Panc1 (cell line): ENCODE measurements around the gene CTAGE1. TPM values are rescaled to one million over a fixed set of nuclear protein-coding genes. Genes with fewer than 3 reads are reported as not detected.

Experiments
- ATAC-seq: fragments of 200-7000 bp; cut with Tn5 transposase; 2 replicates; pipeline ENCODE4 v1.9.1; 2020; ENCODE audit warnings: mild to moderate bottlenecking, moderate library complexity
- BruUV-seq: library from RNA; stranded (reverse); fragments of 400-500 nt; replicated peaks from 2 replicates; lab custom pipeline; 2021; lab: Mats Ljungman, UMichigan
- CTCF ChIA-PET: fragments of 300-600 bp; sonication (Branson Sonifier 250); formaldehyde crosslinking; loops from one replicate; lab custom pipeline; 2022; ENCODE audit warnings: antibody characterized with exemption; lab: Charles Lee
- POLR2A ChIA-PET: fragments of 300-600 bp; sonication (Branson Sonifier 250); formaldehyde crosslinking; loops from one replicate; lab custom pipeline; 2022; ENCODE audit warnings: antibody characterized with exemption; lab: Charles Lee
- DNase-seq: peaks from one replicate; pipeline ENCODE4 v3.0.0-alpha.2; 2010; ENCODE audit warnings: low read depth, low spot score
- H3K27ac ChIP-seq: 2 replicates; pipeline ENCODE4 v1.5.1; 2011; ENCODE audit warnings: mild to moderate bottlenecking, low read length, inconsistent platforms
- H3K27me3 ChIP-seq: fragments of 200-500 bp; sonication (Bioruptor generic); 2 replicates; pipeline ENCODE4 v1.6.0; 2014; ENCODE audit warnings: low read length, inconsistent platforms; ENCODE audit not compliant: control insufficient read depth, insufficient read depth
- H3K36me3 ChIP-seq: fragments of 200-500 bp; sonication (Bioruptor generic); 2 replicates; pipeline ENCODE4 v1.5.1; 2014; ENCODE audit warnings: inconsistent platforms, mild to moderate bottlenecking, low read length, moderate library complexity; ENCODE audit not compliant: control insufficient read depth, insufficient read depth
- H3K4me1 ChIP-seq: 2 replicates; pipeline ENCODE4 v1.5.1; 2011; ENCODE audit warnings: inconsistent platforms, mild to moderate bottlenecking, low read length, moderate library complexity; ENCODE audit not compliant: control insufficient read depth, insufficient read depth
- H3K4me3 ChIP-seq, 2 experiments: 2 replicates each; pipeline ENCODE4 v1.5.1; 2011 to 2012; ENCODE audit warnings: low read depth in 2 of 2, low read length in 2 of 2, mild to moderate bottlenecking in 2 of 2, inconsistent platforms in 1 of 2, moderate library complexity in 1 of 2
- H3K9me3 ChIP-seq: fragments of 200-500 bp; sonication (Bioruptor generic); 2 replicates; pipeline ENCODE4 v1.5.1; 2014; ENCODE audit warnings: low read depth, mild to moderate bottlenecking, inconsistent platforms, low read length, moderate library complexity; ENCODE audit not compliant: control insufficient read depth, insufficient read depth
- POLR2AphosphoS5 ChIP-seq: IDR thresholded peaks from 2 replicates; pipeline ENCODE4 v1.6.1; 2012; ENCODE audit warnings: mild to moderate bottlenecking, low read depth, low read length, moderate library complexity
- SIN3A ChIP-seq: IDR thresholded peaks from 2 replicates; pipeline ENCODE4 v1.6.1; 2012; ENCODE audit warnings: low read depth, mild to moderate bottlenecking, low read length, moderate library complexity, borderline replicate concordance; ENCODE audit not compliant: insufficient read depth
- TCF7L2 ChIP-seq: IDR thresholded peaks from 2 replicates; pipeline ENCODE4 v1.6.1; 2011; ENCODE audit warnings: mild to moderate bottlenecking, low read depth, low read length, inconsistent platforms
- in situ Hi-C: cut with HindIII; loops from 2 replicates; pipeline ENCODE4 v1.10.0; 2016; ENCODE audit warnings: low sequenced_read_pairs, low pct_unique_long_range_greater_than_20kb
- intact Hi-C: fragments of 100-400 bp; cut with micrococcal nuclease; formaldehyde crosslinking; loops from one replicate; pipeline ENCODE4 v1.10.0; 2022; ENCODE audit not compliant: unreplicated experiment
- total RNA-seq: library from RNA; stranded (reverse); gene quantifications from one replicate; pipeline ENCODE4 v1.2.1, GENCODE V29; 2021; ENCODE audit not compliant: unreplicated experiment
- TF ChIP-seq, protein P1 (sequence below), 2 experiments: IDR thresholded peaks; 2 replicates each; pipeline ENCODE4 v1.6.1; 2011 to 2012; ENCODE audit warnings: low read depth in 2 of 2, control low read depth in 1 of 2, low read length in 1 of 2, mild to moderate bottlenecking in 1 of 2, moderate library complexity in 1 of 2; ENCODE audit not compliant: insufficient read depth in 1 of 2
- TF ChIP-seq, protein P2 (sequence below): fragments of 450-650 bp; IDR thresholded peaks from 2 replicates; pipeline ENCODE4 v1.5.1; 2017; ENCODE audit warnings: mild to moderate bottlenecking

CTAGE1 gene
- total RNA-seq, 1 experiment from 2014 or later, result not detected

DNA sequence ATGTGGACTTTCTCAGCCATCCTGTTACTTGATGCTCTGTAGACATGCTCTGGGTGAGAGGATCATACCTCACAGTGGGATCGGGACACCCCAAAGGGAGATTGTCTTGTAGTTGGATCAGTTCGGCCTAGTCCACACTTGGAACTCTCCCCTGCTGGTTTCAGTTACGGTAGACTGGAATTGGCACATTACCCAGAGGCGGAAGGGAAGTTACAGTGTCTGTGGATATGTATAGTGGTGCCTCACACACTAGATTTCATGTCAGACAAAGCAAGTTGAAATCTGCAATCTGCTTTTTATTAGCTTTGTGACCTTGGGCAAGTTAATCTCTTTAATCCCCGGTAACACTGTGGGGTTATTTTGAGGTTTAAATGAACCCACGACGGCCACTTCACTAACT, 16.2 kb upstream of the CTAGE1 start:
- no TSS peak for BruUV-seq
- intact Hi-C loops, result no loop called here
- in situ Hi-C loops, result no loop called here

DNA sequence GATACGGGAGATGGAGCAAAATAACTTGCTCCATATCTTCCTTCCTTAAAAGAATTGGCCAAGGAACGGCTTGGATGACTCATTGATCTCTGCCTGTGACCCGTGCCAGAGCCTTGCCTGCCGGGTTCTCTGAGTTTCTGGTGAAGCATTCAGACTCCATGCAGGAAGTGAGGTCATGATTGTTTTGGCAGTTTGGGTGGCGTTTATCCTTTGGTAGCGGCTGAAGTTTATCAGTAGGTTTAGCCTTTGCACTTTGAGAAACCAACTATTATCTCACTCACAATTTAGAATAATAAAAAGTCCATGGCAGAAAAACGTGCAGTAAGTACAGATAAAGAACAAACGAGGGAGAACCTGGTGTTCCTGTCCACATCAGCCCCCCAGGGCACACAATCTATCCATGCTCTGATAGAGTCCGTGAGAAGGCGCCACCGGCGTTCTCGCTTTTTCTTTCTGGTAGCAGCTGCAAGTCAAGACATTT, 15.0 kb upstream of the CTAGE1 start:
- no peak for ATAC-seq
- TF ChIP-seq POLR2AphosphoS5, result no peak
- TF ChIP-seq, protein P1, sequence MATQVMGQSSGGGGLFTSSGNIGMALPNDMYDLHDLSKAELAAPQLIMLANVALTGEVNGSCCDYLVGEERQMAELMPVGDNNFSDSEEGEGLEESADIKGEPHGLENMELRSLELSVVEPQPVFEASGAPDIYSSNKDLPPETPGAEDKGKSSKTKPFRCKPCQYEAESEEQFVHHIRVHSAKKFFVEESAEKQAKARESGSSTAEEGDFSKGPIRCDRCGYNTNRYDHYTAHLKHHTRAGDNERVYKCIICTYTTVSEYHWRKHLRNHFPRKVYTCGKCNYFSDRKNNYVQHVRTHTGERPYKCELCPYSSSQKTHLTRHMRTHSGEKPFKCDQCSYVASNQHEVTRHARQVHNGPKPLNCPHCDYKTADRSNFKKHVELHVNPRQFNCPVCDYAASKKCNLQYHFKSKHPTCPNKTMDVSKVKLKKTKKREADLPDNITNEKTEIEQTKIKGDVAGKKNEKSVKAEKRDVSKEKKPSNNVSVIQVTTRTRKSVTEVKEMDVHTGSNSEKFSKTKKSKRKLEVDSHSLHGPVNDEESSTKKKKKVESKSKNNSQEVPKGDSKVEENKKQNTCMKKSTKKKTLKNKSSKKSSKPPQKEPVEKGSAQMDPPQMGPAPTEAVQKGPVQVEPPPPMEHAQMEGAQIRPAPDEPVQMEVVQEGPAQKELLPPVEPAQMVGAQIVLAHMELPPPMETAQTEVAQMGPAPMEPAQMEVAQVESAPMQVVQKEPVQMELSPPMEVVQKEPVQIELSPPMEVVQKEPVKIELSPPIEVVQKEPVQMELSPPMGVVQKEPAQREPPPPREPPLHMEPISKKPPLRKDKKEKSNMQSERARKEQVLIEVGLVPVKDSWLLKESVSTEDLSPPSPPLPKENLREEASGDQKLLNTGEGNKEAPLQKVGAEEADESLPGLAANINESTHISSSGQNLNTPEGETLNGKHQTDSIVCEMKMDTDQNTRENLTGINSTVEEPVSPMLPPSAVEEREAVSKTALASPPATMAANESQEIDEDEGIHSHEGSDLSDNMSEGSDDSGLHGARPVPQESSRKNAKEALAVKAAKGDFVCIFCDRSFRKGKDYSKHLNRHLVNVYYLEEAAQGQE (IDR thresholded peaks at IDR 0.05; ENCODE audit: insufficient read depth in 1 of 2, low read depth in 2 of 2, low read length in 1 of 2), result no peak
- no peak for TF ChIP-seq SIN3A
- in situ Hi-C loops, result no loop called here
- Histone ChIP-seq H3K9me3 (no peaks in the 10 kb centered on the region), H3K4me3 (no peak overlapping the region), H3K36me3 (no peaks in the 10 kb centered on the region; the same call in 1 of the 2 replicates), H3K4me1 (no peaks in the 10 kb centered on the region), H3K27me3 (no peaks in the 10 kb centered on the region), H3K27ac (no peak overlapping the region)
- no peak for DNase-seq
- POLR2A ChIA-PET, result no interaction called here
- BruUV-seq, result no TSS peak
- intact Hi-C loops, result no loop called here
- CTCF ChIA-PET, result no interaction called here

More for the DNA sequence above, 16.2 kb upstream of the CTAGE1 start:
- ChIA-PET POLR2A (no interaction called here), CTCF (no interaction called here)
- H3K4me3 ChIP-seq, result no peak overlapping the region
- DNase-seq, result no peak
- ATAC-seq, result no peak
- no peaks in the 10 kb centered on the region; the same call in 1 of the 2 replicates for H3K36me3 ChIP-seq
- H3K9me3 ChIP-seq, result no peaks in the 10 kb centered on the region
- no peaks in the 10 kb centered on the region for H3K27me3 ChIP-seq
- TF ChIP-seq SIN3A (no peak), TCF7L2 (no peak), POLR2AphosphoS5 (no peak)
- TF ChIP-seq, protein P2, sequence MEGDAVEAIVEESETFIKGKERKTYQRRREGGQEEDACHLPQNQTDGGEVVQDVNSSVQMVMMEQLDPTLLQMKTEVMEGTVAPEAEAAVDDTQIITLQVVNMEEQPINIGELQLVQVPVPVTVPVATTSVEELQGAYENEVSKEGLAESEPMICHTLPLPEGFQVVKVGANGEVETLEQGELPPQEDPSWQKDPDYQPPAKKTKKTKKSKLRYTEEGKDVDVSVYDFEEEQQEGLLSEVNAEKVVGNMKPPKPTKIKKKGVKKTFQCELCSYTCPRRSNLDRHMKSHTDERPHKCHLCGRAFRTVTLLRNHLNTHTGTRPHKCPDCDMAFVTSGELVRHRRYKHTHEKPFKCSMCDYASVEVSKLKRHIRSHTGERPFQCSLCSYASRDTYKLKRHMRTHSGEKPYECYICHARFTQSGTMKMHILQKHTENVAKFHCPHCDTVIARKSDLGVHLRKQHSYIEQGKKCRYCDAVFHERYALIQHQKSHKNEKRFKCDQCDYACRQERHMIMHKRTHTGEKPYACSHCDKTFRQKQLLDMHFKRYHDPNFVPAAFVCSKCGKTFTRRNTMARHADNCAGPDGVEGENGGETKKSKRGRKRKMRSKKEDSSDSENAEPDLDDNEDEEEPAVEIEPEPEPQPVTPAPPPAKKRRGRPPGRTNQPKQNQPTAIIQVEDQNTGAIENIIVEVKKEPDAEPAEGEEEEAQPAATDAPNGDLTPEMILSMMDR, result no peak
- TF ChIP-seq, protein P1 (IDR thresholded peaks at IDR 0.05; ENCODE audit: insufficient read depth in 1 of 2, low read depth in 2 of 2, low read length in 1 of 2), result no peak
- H3K4me1 ChIP-seq, result no peaks in the 10 kb centered on the region
- H3K27ac ChIP-seq, result no peak overlapping the region
